ENCODE measurements around the gene IRX6.

The IRX6 gene

GRCh38 chr16:55367866-55368603, 44.0 kb downstream of the IRX6 start:
- DNase-seq (ENCODE audit: low read depth): peak; percentile 21

- no peak for DNase-seq (ENCODE audit: low read depth)
Measured at GRCh38 chr16:55369151-55369550, 45.1 kb downstream of the IRX6 start.

GRCh38 chr16:55370762-55371482, 46.9 kb downstream of the IRX6 start:
- DNase-seq (ENCODE audit: low read depth): peak; percentile 46

GRCh38 chr16:55372792-55373488, 48.9 kb downstream of the IRX6 start:
- no peak for DNase-seq (ENCODE audit: low read depth)

- DNase-seq (ENCODE audit: low read depth): no peak
Measured at GRCh38 chr16:55373489-55373832, 49.5 kb downstream of the IRX6 start.

- DNase-seq (ENCODE audit: low read depth): no peak
Measured at GRCh38 chr16:55376045-55376444, 52.0 kb downstream of the IRX6 start.

- DNase-seq (ENCODE audit: low read depth): no peak
Measured at GRCh38 chr16:55376567-55377167, 52.7 kb downstream of the IRX6 start.

GRCh38 chr16:55377840-55378239, 53.8 kb downstream of the IRX6 start:
- DNase-seq (ENCODE audit: low read depth): no peak

GRCh38 chr16:55378616-55379015, 54.6 kb downstream of the IRX6 start:
- no peak for DNase-seq (ENCODE audit: low read depth)

GRCh38 chr16:55379371-55379770, 55.4 kb downstream of the IRX6 start:
- DNase-seq (ENCODE audit: low read depth): no peak

GRCh38 chr16:55379876-55380390, 55.9 kb downstream of the IRX6 start:
- DNase-seq (ENCODE audit: low read depth): no peak

Data from fibroblast of the conjunctiva (primary cell).